Ramos (cell line): ENCODE results near the gene UFD1.

Experiments used
- in situ Hi-C: fragments of 300-500 bp; cut with MboI; formaldehyde crosslinking; loops from one replicate; pipeline ENCODE4 v1.14.3; 2022; ENCODE audit warnings: low sequenced_read_pairs; ENCODE audit not compliant: unreplicated experiment

The UFD1 gene

GRCh38 chr22:19434401-19434800, 44.6 kb downstream of the UFD1 start:
- in situ Hi-C loops, result no loop called here

GRCh38 chr22:19432133-19432851, 46.7 kb downstream of the UFD1 start, which contains the start of gene MRPL40:
Gene MRPL40 (plus strand): TSS chr22:19432545. CDS start chr22:19432555, 10 bp downstream.
- in situ Hi-C loops, result no loop called here

- in situ Hi-C loops, result no loop called here
Observed at GRCh38 chr22:19431649-19432132, 47.3 kb downstream of the UFD1 start, which contains the start of gene HIRA. Gene HIRA (minus strand): TSS chr22:19431733. CDS start chr22:19431476, 257 bp downstream.

GRCh38 chr22:19430890-19431541, 48.0 kb downstream of the UFD1 start:
- in situ Hi-C loops, result no loop called here

GRCh38 chr22:19429950-19430889, 48.8 kb downstream of the UFD1 start:
- in situ Hi-C loops, result no loop called here

GRCh38 chr22:19424186-19424500, 54.9 kb downstream of the UFD1 start:
- in situ Hi-C loops, result no loop called here

- in situ Hi-C loops, result no loop called here
Observed at GRCh38 chr22:19422440-19423301, 56.3 kb downstream of the UFD1 start.

DNA sequence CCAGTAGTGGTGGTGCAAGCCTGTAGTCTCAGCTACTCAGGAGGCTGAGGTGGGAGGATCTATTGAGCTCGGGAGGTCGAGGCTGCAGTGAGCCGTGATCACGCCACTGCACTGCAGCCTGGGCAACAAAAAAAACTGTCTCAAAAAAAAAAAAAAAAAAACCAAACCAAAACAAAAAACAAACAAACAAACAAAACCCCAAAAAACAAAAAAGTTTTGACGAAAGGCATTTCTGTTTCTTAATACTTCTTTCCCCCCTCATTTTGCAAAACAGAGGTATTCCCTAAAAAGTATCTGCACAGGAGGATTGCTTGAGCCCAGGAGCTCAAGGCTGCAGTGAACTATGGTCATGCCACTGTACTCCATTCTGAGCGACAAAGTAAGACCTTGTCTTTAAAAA, 58.7 kb downstream of the UFD1 start:
- in situ Hi-C loops, result no loop called here

DNA sequence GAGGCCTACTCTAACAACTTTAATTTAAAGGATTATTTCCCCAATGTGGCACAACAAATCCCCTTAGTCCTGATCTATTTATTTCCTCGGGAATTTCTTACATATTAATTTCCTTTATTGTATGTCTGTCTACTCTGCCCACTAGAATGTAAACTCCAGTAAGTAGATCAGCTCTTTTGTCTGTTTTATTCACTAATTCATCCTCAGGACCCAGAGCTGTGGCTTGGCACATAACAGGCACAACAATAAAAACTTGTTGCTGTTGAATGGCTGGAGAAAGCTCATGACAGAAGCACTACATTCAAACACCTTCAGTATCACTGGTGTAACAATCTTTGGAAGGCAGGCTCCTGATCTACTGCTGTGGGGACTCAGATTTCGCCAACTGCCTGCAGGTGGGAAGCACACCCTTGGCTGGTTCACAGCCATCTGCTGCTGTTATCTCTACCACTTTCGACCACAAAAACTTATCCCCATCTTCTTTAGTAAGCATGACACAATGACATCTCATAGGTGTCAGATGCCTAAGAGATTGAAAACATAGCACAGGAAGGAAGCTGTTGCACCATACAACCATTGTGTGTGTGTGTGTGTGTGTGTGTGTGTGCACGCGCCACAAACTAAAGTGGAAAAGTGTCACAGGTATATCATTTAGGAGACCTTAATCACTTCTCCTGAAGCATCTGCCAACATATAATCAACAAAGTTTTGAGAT, 59.4 kb downstream of the UFD1 start:
- in situ Hi-C loops, result no loop called here

GRCh38 chr22:19419086-19419463, 59.9 kb downstream of the UFD1 start:
- in situ Hi-C loops, result no loop called here

DNA sequence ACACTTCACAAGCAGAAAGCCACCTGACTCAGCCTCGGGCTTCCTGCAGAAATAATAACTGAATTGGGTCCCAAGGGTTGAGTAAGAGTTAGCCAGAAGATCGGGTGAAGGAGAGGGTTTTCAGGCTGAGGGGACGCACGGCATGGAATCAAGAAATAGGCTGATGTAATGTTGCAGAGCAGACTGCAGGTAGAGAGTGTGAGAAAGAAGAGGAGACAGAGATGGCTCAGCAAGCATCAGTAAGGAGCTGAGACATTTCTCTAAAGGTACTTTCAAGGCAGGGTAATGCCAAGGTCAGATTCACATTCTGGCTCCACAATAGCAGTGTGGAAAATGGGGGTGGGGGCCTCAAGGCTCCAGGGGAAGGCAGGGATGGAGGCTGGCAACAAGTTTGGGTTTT, 66.1 kb downstream of the UFD1 start:
- in situ Hi-C loops, result no loop called here

DNA sequence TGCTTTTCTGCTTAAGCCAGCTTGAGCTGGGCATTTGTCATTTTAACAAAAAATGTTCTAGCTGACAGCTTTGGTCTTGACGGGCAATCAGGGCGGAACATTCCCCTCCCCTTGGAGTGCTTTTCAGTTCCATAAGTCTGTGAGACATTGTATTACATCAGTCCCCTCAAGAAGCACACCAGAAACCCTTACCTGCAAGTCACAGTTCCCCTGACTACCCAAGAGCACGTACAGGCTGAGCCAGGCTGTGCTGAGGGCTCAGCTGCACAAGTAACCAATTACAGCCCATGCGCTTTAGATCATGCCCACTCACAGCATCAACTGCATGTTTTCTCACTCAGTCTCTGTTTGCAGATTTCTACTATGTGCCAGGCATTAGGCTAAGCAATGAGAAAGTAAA, 66.5 kb downstream of the UFD1 start:
- in situ Hi-C loops, result no loop called here

DNA sequence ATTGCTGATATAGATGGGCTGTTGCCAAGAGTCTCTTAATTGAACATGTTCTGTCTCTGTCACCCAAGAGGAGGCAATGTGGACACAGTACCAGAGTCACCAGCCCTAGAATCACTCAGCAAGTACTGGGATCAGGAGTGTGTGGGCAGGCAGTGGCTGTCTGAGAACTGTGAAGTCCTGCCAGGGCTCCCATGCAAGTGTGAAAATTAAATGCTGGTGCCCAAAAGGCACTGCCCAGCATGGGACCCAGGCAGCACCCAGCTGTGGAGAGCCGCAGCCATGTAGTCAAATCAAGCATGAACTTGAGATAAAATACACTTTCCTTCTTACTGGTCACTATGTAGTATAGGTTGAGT, 67.3 kb downstream of the UFD1 start:
- in situ Hi-C loops, result no loop called here

- in situ Hi-C loops, result no loop called here
Observed at GRCh38 chr22:19410941-19411689, 67.9 kb downstream of the UFD1 start.

GRCh38 chr22:19407649-19408606, 71.1 kb downstream of the UFD1 start:
- in situ Hi-C loops, result no loop called here

DNA sequence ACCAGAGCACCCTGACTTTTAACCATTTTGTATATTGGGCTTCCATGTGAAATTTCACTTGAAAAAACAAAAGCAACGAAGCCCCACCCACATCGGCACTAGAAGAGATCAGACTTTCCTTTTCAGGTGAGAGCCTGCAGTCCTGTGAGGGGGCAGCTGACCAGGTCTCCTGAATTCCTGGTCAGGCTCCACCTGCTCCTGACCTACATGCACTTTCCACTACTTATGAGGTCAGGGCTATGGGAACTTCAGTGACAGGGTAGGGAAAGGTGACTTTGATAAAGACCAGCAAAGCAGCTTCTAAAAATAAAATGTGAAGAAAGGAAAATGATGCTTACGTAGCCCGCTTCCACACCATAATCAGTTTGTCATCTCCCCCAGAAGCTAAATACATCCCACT, 72.1 kb downstream of the UFD1 start:
- in situ Hi-C loops, result no loop called here

DNA sequence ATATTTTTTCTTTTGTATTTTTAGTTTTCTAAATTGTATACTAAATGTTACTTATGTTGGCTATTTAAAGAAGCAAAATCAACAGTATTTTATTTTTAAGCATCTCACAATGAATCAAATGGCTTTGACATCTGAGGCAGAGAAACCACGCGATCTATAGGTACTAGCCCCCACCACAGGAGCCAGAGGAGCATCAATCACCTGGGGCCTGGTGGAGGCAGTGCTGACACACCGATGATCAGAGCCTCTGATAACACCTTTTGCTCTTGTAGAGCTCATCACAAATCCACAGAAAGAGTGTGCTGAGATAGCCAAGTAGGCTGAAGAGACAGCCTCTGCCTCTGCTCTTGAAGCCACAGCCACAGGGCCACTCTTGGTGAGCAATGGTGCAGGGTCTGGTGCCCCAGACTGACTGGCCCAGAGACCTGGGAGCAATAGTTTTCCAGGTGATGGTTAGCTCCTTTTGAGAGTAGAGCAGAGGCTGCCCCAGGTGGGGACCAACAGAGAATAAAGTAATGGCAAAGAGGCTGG, 72.6 kb downstream of the UFD1 start:
- in situ Hi-C loops, result no loop called here
